GM23338 (cell line): ENCODE measurements around the gene SMC1A. TPM values are rescaled to one million over a fixed set of nuclear protein-coding genes. Genes with fewer than 3 reads are reported as not detected.
A peak's percentile ranks its signal among the peaks of the same experiment; 100 is the strongest.

Experiments
- ATAC-seq: fragments of 200-7000 bp; cut with Tn5 transposase; 3 replicates; pipeline ENCODE4 v1.9.1; 2020
- DNase-seq: peaks from one replicate; pipeline ENCODE4 v3.0.0-alpha.2; 2015; ENCODE audit warnings: low spot score
- H2AFZ ChIP-seq: fragments of 200-600 bp; sonication (generic); 2 replicates; pipeline ENCODE4 v1.8.0; 2016; ENCODE audit warnings: antibody characterized with exemption, mild to moderate bottlenecking, moderate library complexity
- H3F3A ChIP-seq: fragments of 200-600 bp; sonication (generic); replicated peaks from 2 replicates; pipeline ENCODE4 v1.8.0; 2017; ENCODE audit warnings: antibody characterized with exemption, mixed run types, low read depth
- H3K27ac ChIP-seq: fragments of 200-600 bp; sonication (generic); 2 replicates; pipeline ENCODE4 v1.6.1; 2016; ENCODE audit warnings: low read depth
- H3K27me3 ChIP-seq: fragments of 200-600 bp; sonication (generic); 2 replicates; pipeline ENCODE4 v1.8.0; 2016; ENCODE audit warnings: mild to moderate bottlenecking, mixed run types, moderate library complexity; ENCODE audit not compliant: insufficient read depth
- H3K36me3 ChIP-seq: fragments of 200-600 bp; sonication (generic); 2 replicates; pipeline ENCODE4 v1.8.0; 2016; ENCODE audit warnings: mild to moderate bottlenecking; ENCODE audit not compliant: insufficient read depth
- H3K4me1 ChIP-seq: fragments of 200-600 bp; sonication (generic); 2 replicates; pipeline ENCODE4 v1.8.0; 2016; ENCODE audit warnings: mild to moderate bottlenecking, moderate library complexity; ENCODE audit not compliant: insufficient read depth
- H3K4me2 ChIP-seq: fragments of 200-600 bp; sonication (generic); 2 replicates; pipeline ENCODE4 v1.7.1; 2017; ENCODE audit warnings: mixed run types
- H3K4me3 ChIP-seq: fragments of 200-600 bp; sonication (generic); 2 replicates; pipeline ENCODE4 v1.6.1; 2016; ENCODE audit warnings: mixed run types
- H3K79me2 ChIP-seq: fragments of 200-600 bp; sonication (generic); replicated peaks from 2 replicates; pipeline ENCODE4 v1.8.0; 2017; ENCODE audit warnings: mild to moderate bottlenecking; ENCODE audit not compliant: insufficient read depth
- H3K9me2 ChIP-seq: fragments of 200-600 bp; sonication (generic); 2 replicates; pipeline ENCODE4 v1.8.0; 2017; ENCODE audit not compliant: insufficient read depth
- H4K20me1 ChIP-seq: fragments of 200-600 bp; sonication (generic); replicated peaks from 2 replicates; pipeline ENCODE4 v1.8.0; 2017; ENCODE audit warnings: mild to moderate bottlenecking; ENCODE audit not compliant: insufficient read depth
- H3K27ac Mint-ChIP-seq: 2 replicates; pipeline ENCODE4 v1.8.0; 2020; ENCODE audit warnings: inconsistent platforms, mild to moderate bottlenecking, moderate library complexity, mixed read lengths
- H3K27me3 Mint-ChIP-seq: 3 replicates; pipeline ENCODE4 v1.8.0; 2022; ENCODE audit warnings: low read depth, mild to moderate bottlenecking, moderate library complexity, mixed read lengths, inconsistent platforms; ENCODE audit not compliant: insufficient read depth, poor library complexity
- H3K36me3 Mint-ChIP-seq: 3 replicates; pipeline ENCODE4 v1.8.0; 2021; ENCODE audit warnings: low read depth, mild to moderate bottlenecking, inconsistent platforms, moderate library complexity, mixed read lengths
- H3K4me1 Mint-ChIP-seq: 3 replicates; pipeline ENCODE4 v1.8.0; 2020; ENCODE audit warnings: mild to moderate bottlenecking, inconsistent platforms, mixed read lengths
- H3K4me3 Mint-ChIP-seq: 3 replicates; pipeline ENCODE4 v1.8.0; 2021; ENCODE audit warnings: moderate library complexity, mild to moderate bottlenecking, inconsistent platforms, mixed read lengths
- H3K9me3 Mint-ChIP-seq: 3 replicates; pipeline ENCODE4 v1.8.0; 2020; ENCODE audit warnings: moderate library complexity, mild to moderate bottlenecking, inconsistent platforms, mixed read lengths
- CREB1 ChIP-seq: fragments of 250-450 bp; sonication (Bioruptor Pico); IDR thresholded peaks from 2 replicates; pipeline ENCODE4 v1.5.0; 2020; ENCODE audit warnings: low read depth, mild to moderate bottlenecking, moderate library complexity
- CTCF ChIP-seq, 2 experiments: fragments of 200-600 bp in 1 of 2; sonication (generic) in 1 of 2; conservative IDR thresholded peaks; 2 replicates each; pipeline versions ENCODE4 v1.5.1 to v1.6.1; 2016 to 2017; ENCODE audit warnings: antibody characterized with exemption in 2 of 2, low read depth in 2 of 2, mild to moderate bottlenecking in 2 of 2, moderate library complexity in 1 of 2
- EZH2 ChIP-seq: fragments of 200-600 bp; sonication (generic); IDR thresholded peaks from one replicate; pipeline ENCODE4 v1.8.0; 2017; ENCODE audit warnings: antibody characterized with exemption, mild to moderate bottlenecking, low read depth; ENCODE audit not compliant: unreplicated experiment
- EZH2phosphoT487 ChIP-seq: fragments of 200-600 bp; sonication (generic); IDR thresholded peaks from one replicate; pipeline ENCODE4 v1.8.1; 2018; ENCODE audit warnings: antibody characterized with exemption; ENCODE audit not compliant: unreplicated experiment
- NANOG ChIP-seq: IDR thresholded peaks from 2 replicates; pipeline ENCODE4 v1.6.1; 2016; ENCODE audit warnings: antibody characterized with exemption, borderline replicate concordance
- ZNF114 ChIP-seq: fragments of 250-450 bp; sonication (Bioruptor Pico); IDR thresholded peaks from 2 replicates; pipeline ENCODE4 v1.5.0; 2020; ENCODE audit warnings: mild to moderate bottlenecking, moderate library complexity
- ZNF331 ChIP-seq: fragments of 250-450 bp; sonication (Bioruptor Pico); IDR thresholded peaks from 2 replicates; pipeline ENCODE4 v1.5.0; 2020; ENCODE audit warnings: low read depth, mild to moderate bottlenecking, moderate library complexity
- polyA plus RNA-seq: library from polyadenylated mRNA; unstranded; fragments of >200 nt; fragmentation: Nextera tagmentation; extraction: Ambion mirVana; gene quantifications from 2 replicates; pipeline ENCODE4 v1.2.1, GENCODE V29; 2016
- total RNA-seq: library from RNA; depleted of rRNA; stranded (reverse); fragments of >200 nt; shearing (Covaris generic); gene quantifications from 2 replicates; pipeline ENCODE4 v1.2.3, GENCODE V29; 2014

Gene SMC1A
- total and polyA plus RNA-seq, 2 experiments from 2014 or later, result 63.3 to 69.0 TPM

- H4K20me1 ChIP-seq, result no peaks in the 10 kb centered on the region
- H3K9me2 ChIP-seq, result no peaks in the 10 kb centered on the region
- H3K27ac ChIP-seq, result no peak overlapping the region
- peak overlapping the region; percentile 86 for H3K4me2 ChIP-seq
- Mint-ChIP-seq H3K9me3 (no peaks in the 10 kb centered on the region), H3K4me1 (peaks cover 3% of the 10 kb centered on the region), H3K27me3 (peaks cover 8% of the 10 kb centered on the region), H3K4me3 (peak overlapping the region; percentile 77), H3K36me3 (no peaks in the 10 kb centered on the region), H3K27ac (no peak overlapping the region)
- no peaks in the 10 kb centered on the region for H3K36me3 ChIP-seq
- peak; percentile 55 for ATAC-seq
- peaks cover 6% of the 10 kb centered on the region; the same call in 1 of the 2 replicates for H3K4me1 ChIP-seq
- H3K4me3 ChIP-seq, result peak overlapping the region; percentile 63
- DNase-seq, result peak; percentile 30
- no peaks in the 10 kb centered on the region for H3K79me2 ChIP-seq
- peak overlapping the region; percentile 96 for H2AFZ ChIP-seq
- no peaks in the 10 kb centered on the region for H3F3A ChIP-seq
- no peak for TF ChIP-seq CTCF (conservative IDR thresholded peaks at IDR 0.05; ENCODE audit: low read depth in 2 of 2)
- peaks cover 21% of the 10 kb centered on the region for H3K27me3 ChIP-seq
Measured at GRCh38 chrX:53440621-53441517, 18.4 kb upstream of the SMC1A start.

- Mint-ChIP-seq H3K4me1 (peaks cover 3% of the 10 kb centered on the region), H3K36me3 (no peaks in the 10 kb centered on the region), H3K27me3 (peaks cover 8% of the 10 kb centered on the region), H3K4me3 (peak overlapping the region; percentile 77), H3K9me3 (no peaks in the 10 kb centered on the region), H3K27ac (no peak overlapping the region)
- no peak for DNase-seq
- no peaks in the 10 kb centered on the region for H3K9me2 ChIP-seq
- H3K27ac ChIP-seq, result no peak overlapping the region
- peak overlapping the region; percentile 96 for H2AFZ ChIP-seq
- H3K36me3 ChIP-seq, result no peaks in the 10 kb centered on the region
- H3K79me2 ChIP-seq, result no peaks in the 10 kb centered on the region
- H3K4me3 ChIP-seq, result peak overlapping the region; percentile 63
- no peaks in the 10 kb centered on the region for H4K20me1 ChIP-seq
- H3K4me1 ChIP-seq, result peaks cover 6% of the 10 kb centered on the region; the same call in 1 of the 2 replicates
- H3K4me2 ChIP-seq, result peak overlapping the region; percentile 86
- ATAC-seq, result no peak
- peaks cover 21% of the 10 kb centered on the region for H3K27me3 ChIP-seq
- TF ChIP-seq CREB1 (CRISPR knock-in tag), result no peak
- no peak for TF ChIP-seq EZH2phosphoT487
- TF ChIP-seq ZNF331 (CRISPR knock-in tag), result no peak
- TF ChIP-seq CTCF (conservative IDR thresholded peaks at IDR 0.05; ENCODE audit: low read depth in 2 of 2), result no peak
- no peak for TF ChIP-seq NANOG
- TF ChIP-seq ZNF114 (CRISPR knock-in tag), result no peak
- TF ChIP-seq EZH2, result no peak
- no peaks in the 10 kb centered on the region for H3F3A ChIP-seq
Measured at GRCh38 chrX:53440101-53440500, 17.6 kb upstream of the SMC1A start.
